GM19238 (cell line): ENCODE data around the gene EIF4B.
A peak's percentile ranks its signal among the peaks of the same experiment; 100 is the strongest.

ENCODE experiments used
- DNase-seq: peaks from one replicate; pipeline ENCODE4 v3.0.0; 2011; ENCODE audit warnings: low spot score; ENCODE audit not compliant: insufficient read length

The EIF4B gene

DNA sequence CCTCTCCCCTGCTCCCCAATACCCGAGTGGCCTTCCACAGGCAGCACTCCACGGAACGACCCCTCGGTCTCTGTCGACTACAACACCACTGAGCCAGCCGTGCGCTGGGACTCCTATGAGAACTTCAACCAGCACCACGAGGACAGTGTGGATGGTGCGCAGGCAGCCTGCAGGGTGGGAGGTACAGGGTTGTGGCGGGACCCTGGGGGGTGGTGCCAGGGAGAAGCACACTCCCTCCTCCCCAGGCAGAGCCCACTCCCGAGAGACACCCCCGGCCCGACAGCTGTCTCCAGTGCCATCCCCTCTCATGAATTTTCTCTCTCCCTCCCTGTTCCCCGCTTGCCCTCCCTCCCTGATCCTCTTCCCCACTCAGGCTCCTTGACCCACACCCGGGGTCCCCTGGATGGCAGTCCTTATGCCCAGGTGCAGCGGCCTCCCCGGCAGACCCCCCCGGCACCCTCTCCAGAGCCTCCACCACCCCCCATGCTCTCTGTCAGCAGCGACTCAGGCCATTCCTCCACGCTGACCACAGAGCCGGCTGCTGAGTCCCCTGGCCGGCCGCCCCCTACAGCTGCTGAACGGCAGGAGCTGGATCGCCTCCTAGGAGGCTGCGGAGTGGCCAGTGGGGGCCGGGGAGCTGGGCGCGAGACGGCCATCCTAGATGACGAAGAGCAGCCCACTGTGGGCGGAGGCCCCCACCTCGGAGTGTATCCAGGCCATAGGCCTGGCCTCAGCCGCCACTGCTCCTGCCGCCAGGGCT, 52.6 kb downstream of the EIF4B start:
- no peak for DNase-seq

DNA sequence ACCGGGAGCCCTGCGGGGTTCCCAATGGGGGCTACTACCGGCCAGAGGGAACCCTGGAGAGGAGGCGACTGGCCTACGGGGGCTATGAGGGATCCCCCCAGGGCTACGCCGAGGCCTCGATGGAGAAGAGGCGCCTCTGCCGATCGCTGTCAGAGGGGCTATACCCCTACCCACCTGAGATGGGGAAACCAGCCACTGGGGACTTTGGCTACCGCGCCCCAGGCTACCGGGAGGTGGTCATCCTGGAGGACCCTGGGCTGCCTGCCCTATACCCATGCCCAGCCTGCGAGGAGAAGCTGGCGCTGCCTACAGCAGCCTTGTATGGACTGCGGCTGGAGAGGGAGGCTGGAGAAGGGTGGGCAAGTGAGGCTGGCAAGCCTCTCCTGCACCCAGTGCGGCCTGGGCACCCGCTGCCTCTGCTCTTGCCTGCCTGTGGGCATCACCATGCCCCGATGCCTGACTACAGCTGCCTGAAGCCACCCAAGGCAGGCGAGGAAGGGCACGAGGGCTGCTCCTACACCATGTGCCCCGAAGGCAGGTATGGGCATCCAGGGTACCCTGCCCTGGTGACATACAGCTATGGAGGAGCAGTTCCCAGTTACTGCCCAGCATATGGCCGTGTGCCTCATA, 53.3 kb downstream of the EIF4B start:
- no peak for DNase-seq

GRCh38 chr12:53060064-53060720, 53.9 kb downstream of the EIF4B start:
- no peak for DNase-seq

GRCh38 chr12:53060721-53061276, 54.5 kb downstream of the EIF4B start:
- no peak for DNase-seq

GRCh38 chr12:53061404-53062010, 55.3 kb downstream of the EIF4B start:
- no peak for DNase-seq

GRCh38 chr12:53062011-53062961, 56.0 kb downstream of the EIF4B start:
- no peak for DNase-seq

- no peak for DNase-seq
Observed at GRCh38 chr12:53062977-53063707, 56.9 kb downstream of the EIF4B start.

DNA sequence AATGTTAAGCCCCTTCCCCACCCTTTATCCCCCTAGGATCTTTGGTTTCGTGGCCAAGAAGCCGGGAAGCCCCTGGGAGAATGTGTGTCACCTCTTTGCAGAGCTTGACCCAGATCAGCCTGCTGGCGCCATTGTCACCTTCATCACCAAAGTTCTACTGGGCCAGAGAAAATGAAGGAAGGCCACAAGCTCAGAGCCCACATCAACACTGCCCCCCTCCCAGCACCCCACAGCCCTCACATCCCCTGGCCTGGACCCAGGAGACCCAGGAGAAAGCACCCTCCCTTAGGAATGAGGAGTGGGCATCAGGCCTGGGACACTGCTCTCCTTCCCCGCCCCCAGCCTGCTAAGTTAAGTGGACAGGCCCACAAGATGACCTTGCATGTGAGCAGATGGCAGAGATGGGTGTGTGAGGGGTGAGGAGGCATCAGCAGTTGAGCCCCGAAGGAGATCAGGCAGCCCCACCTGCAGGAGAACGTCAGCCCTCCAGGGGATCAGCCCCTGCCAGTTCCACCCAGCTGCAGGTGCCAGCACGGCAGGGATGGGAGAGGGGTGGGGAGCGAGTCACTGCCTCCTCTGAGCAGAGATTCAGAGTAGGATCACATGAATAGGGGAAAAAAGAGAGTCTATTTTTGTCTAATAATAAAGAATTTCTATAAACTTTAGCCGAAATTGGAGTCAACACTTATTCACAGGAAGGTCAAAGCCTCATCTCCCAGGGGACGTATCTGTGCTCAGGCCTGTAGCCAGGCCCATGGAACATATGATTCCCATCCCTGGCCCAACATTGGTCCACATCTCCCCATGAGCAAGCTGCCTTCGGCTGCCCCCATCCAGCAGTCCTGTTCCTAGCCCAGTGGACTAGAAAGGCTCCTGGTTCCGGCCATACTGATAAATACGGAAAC, 57.7 kb downstream of the EIF4B start:
- no peak for DNase-seq

- DNase-seq, result no peak
Observed at GRCh38 chr12:53064613-53065436, 58.6 kb downstream of the EIF4B start.

DNA sequence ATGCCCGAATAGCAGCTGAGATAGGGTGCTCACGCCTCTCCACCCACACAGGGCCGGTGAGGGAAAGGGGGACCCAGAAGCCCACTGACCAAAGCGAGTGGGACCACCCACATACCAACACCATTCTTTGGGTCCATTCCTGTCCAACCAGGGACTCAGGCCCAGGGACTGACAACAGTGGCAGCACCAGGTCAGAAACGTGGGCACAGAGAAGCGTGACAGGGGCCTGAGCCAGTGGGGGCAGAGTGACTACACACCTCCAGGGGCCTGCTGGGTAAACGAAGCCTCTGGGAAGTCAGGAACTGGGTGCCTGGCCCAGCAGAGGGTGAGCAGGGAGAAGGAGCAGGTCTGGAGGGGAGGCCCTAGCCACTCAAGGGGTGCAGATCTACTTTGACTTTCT, 59.2 kb downstream of the EIF4B start:
- DNase-seq, result no peak

GRCh38 chr12:53065975-53066931, 60.0 kb downstream of the EIF4B start:
- peak; percentile 82 for DNase-seq

DNA sequence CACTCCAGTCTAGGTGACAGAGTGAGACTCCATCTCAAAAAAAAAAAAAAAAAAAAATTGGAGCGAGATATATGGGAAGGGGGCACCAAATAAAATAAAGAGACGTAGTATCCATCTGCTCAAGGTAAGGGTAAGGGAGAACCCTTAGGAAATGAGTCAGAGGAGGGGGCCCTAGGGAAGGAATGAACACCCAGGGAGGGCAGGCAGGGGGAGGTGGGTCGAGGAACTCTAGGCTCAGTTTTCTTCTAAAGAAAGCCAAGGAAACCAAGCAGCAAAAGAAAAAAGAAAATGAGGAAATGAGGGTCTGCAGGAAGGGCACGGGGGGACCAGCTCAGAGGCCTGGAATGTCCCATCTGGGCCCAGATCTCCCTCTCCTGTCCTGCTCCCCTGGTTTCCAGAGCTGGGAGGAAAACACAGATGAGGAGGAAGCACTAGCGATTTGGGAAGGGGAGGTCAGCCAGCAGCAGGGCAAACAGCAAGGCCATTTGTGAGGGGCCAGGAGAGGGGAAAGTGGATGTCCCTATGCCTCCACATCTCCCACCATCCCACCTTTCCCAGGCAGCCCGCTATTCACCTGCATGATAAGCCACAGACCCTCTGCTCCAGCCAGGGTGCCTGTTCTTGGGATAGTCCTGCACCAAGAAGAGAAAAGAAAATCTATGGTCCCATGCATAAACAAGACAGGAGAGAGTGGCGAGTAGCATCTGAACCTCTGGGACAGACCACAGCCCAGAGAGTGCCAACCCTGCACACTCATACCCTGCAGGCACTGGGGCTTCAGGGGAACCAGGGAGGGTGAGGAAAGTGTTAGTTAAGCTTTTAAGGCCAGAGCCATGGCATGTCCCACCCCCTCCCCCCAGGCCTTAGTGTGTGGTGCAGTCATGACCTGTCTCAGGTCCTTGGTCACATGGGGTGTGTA, 61.1 kb downstream of the EIF4B start:
- no peak for DNase-seq

GRCh38 chr12:53067993-53068770, 61.9 kb downstream of the EIF4B start:
- no peak for DNase-seq

DNA sequence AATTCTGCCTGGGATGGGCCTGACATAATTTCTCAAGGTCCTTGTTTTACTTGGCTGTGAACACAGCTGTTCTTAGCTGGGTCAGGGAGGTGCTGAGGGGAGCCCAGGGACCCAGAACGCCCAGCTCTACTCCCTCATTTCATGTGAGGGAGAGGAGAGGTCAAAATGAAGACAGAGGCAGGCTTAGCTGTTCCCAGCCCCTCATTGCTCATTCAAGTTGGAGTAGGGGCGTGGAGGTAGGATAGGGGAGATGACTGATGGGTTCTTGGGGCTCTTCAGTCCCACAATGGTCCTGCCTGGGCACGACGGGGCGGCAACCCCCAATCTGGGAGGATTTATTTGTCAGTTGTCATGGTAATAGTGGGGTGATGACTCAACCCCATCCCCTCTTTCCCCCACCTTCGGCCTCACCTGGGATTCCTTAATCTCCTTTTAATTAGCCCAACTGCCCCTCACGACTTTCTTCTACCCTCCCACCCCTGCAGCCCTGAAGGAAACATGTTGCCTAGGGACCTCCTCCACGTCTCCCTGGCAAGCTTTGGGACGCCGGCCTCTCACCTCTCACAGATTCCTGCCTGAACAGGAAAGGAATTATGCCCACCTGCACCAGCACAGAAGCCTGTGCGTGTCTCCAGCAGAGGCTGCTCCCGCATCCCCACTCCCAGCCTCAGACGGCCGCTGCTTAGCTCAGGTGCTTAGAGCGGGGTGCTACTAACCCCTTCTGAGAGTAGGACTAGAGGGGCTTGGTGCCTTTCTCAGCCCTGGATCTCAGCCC, 62.7 kb downstream of the EIF4B start:
- DNase-seq, result no peak
